ENCODE data around the gene TMC7. TPM values are rescaled to one million over a fixed set of nuclear protein-coding genes. Genes with fewer than 3 reads are reported as not detected.
A peak's percentile ranks its signal among the peaks of the same experiment; 100 is the strongest.

Gene TMC7
- total and polyA plus RNA-seq, 4 donors, result 1.5 to 7.0 (median 3.0) TPM

GRCh38 chr16:19090916-19091315, 107.2 kb downstream of the TMC7 start:
- H3K36me3 ChIP-seq (ENCODE audit: control insufficient read depth in 4 of 4, insufficient read depth in 4 of 4, low read length in 4 of 4), result no peaks in the 10 kb centered on the region
- ATAC-seq (ENCODE audit: insufficient read depth, low FRiP score), result no peak
- WGBS, 2 donors, result 97% methylated on average over 6 of the region's 6 CpGs
- H3K4me3 ChIP-seq, result no peak overlapping the region
- H3K27ac ChIP-seq (ENCODE audit: low read depth in 1 of 2, low read length in 1 of 2), result no peak overlapping the region
- H3K9ac ChIP-seq (ENCODE audit: insufficient read depth in 1 of 2, low read length in 2 of 2), result no peak overlapping the region
- no peak for DNase-seq
- TF ChIP-seq CTCF (IDR thresholded peaks at IDR 0.05; ENCODE audit: control extremely low read depth, extremely low read depth), result no peak
- H3K9me3 ChIP-seq (ENCODE audit: control insufficient read depth in 4 of 4, insufficient read depth in 3 of 4, low read length in 3 of 4), result no peaks in the 10 kb centered on the region
- no peaks in the 10 kb centered on the region for H3K27me3 ChIP-seq (ENCODE audit: control insufficient read depth in 3 of 3, insufficient read depth in 3 of 3, low read length in 2 of 3)
- H3K4me1 ChIP-seq (ENCODE audit: control insufficient read depth in 5 of 5, insufficient read depth in 5 of 5, low read length in 5 of 5), result peaks cover 0 to 10% (median 0%) of the 10 kb centered on the region in 5 donors

- Histone ChIP-seq H3K27me3 (ENCODE audit: control insufficient read depth in 3 of 3, insufficient read depth in 3 of 3, low read length in 2 of 3) (no peaks in the 10 kb centered on the region), H3K27ac (ENCODE audit: low read depth in 1 of 2, low read length in 1 of 2) (peak overlapping the region in 1 of 2 donors; percentile 22), H3K4me1 (ENCODE audit: control insufficient read depth in 5 of 5, insufficient read depth in 5 of 5, low read length in 5 of 5) (peaks cover 0 to 4% (median 0%) of the 10 kb centered on the region in 5 donors), H3K9ac (ENCODE audit: insufficient read depth in 1 of 2, low read length in 2 of 2) (no peak overlapping the region), H3K9me3 (ENCODE audit: control insufficient read depth in 4 of 4, insufficient read depth in 3 of 4, low read length in 3 of 4) (no peaks in the 10 kb centered on the region), H3K36me3 (ENCODE audit: control insufficient read depth in 4 of 4, insufficient read depth in 4 of 4, low read length in 4 of 4) (no peaks in the 10 kb centered on the region), H3K4me3 (no peak overlapping the region)
- WGBS, 2 donors, result 82 to 84% methylated on average over 2 of the region's 2 CpGs
- no peak for TF ChIP-seq CTCF (IDR thresholded peaks at IDR 0.05; ENCODE audit: control extremely low read depth, extremely low read depth)
- DNase-seq (no peak), ATAC-seq (ENCODE audit: insufficient read depth, low FRiP score) (no peak)
Measured at GRCh38 chr16:19092653-19093410, 109.1 kb downstream of the TMC7 start.

GRCh38 chr16:19093631-19094541, 110.2 kb downstream of the TMC7 start:
- TF ChIP-seq CTCF (IDR thresholded peaks at IDR 0.05; ENCODE audit: control extremely low read depth, extremely low read depth), result no peak
- no peaks in the 10 kb centered on the region for H3K27me3 ChIP-seq (ENCODE audit: control insufficient read depth in 3 of 3, insufficient read depth in 3 of 3, low read length in 2 of 3)
- peaks cover 0 to 1% (median 0%) of the 10 kb centered on the region in 4 donors for H3K9me3 ChIP-seq (ENCODE audit: control insufficient read depth in 4 of 4, insufficient read depth in 3 of 4, low read length in 3 of 4)
- no peak overlapping the region for H3K27ac ChIP-seq (ENCODE audit: low read depth in 1 of 2, low read length in 1 of 2)
- H3K4me3 ChIP-seq, result no peak overlapping the region
- WGBS, 2 donors, result 84 to 86% methylated on average over 15 of the region's 15 CpGs
- no peak overlapping the region for H3K9ac ChIP-seq (ENCODE audit: insufficient read depth in 1 of 2, low read length in 2 of 2)
- no peak for ATAC-seq (ENCODE audit: insufficient read depth, low FRiP score)
- no peaks in the 10 kb centered on the region for H3K36me3 ChIP-seq (ENCODE audit: control insufficient read depth in 4 of 4, insufficient read depth in 4 of 4, low read length in 4 of 4)
- DNase-seq, result no peak
- H3K4me1 ChIP-seq (ENCODE audit: control insufficient read depth in 5 of 5, insufficient read depth in 5 of 5, low read length in 5 of 5), result peaks cover 0 to 4% (median 0%) of the 10 kb centered on the region in 5 donors
